Endothelial cell of umbilical vein (primary cell): Measurements from ENCODE around the gene FGD6. TPM values are rescaled to one million over a fixed set of nuclear protein-coding genes. Genes with fewer than 3 reads are reported as not detected.

Experiments
- BruUV-seq: library from RNA; stranded (reverse); fragments of 400-500 nt; replicated peaks from 2 replicates; lab custom pipeline; 2021; lab: Mats Ljungman, UMichigan
- CTCF ChIA-PET: fragments of 300-600, 350-600 bp; sonication (Branson Sonifier 250); formaldehyde crosslinking; loops from one replicate; lab custom pipeline; 2021; ENCODE audit warnings: antibody characterized with exemption, inconsistent platforms; lab: Charles Lee
- POLR2A ChIA-PET: fragments of 300-600, 350-600 bp; sonication (Branson Sonifier 250); formaldehyde crosslinking; loops from one replicate; lab custom pipeline; 2021; ENCODE audit warnings: antibody characterized with exemption, inconsistent platforms; lab: Charles Lee
- DNase-seq: peaks from one replicate; pipeline ENCODE4 v3.0.0-alpha.2; 2011; ENCODE audit warnings: low read depth, low spot score
- FAIRE-seq: peaks from 2 replicates; lab custom pipeline; 2011; peaks lifted over from hg19 to GRCh38; lab: Jason Lieb, UNC
- H2AFZ ChIP-seq: 2 replicates; pipeline ENCODE4 v1.6.0; 2012; ENCODE audit warnings: low read depth, low read length, control low read depth, inconsistent platforms
- H3K27ac ChIP-seq: 2 replicates; pipeline ENCODE4 v1.5.1; 2011; ENCODE audit warnings: low read depth, mild to moderate bottlenecking, control low read depth, low read length, moderate library complexity; ENCODE audit not compliant: insufficient read depth
- H3K27me3 ChIP-seq, 2 experiments: 2 replicates each; pipeline versions ENCODE4 v1.6.0 to v1.6.1; 2011; ENCODE audit warnings: low read length in 2 of 2, mixed read lengths in 1 of 2; ENCODE audit not compliant: control insufficient read depth in 2 of 2, insufficient read depth in 2 of 2
- H3K36me3 ChIP-seq, 2 experiments: 2 replicates in 1 of 2; 3 replicates in 1 of 2; pipeline ENCODE4 v1.5.1; 2011; ENCODE audit warnings: low read length in 2 of 2, mild to moderate bottlenecking in 1 of 2, moderate library complexity in 1 of 2; ENCODE audit not compliant: control insufficient read depth in 2 of 2, insufficient read depth in 2 of 2; ENCODE audit errors: extremely low read depth in 1 of 2
- H3K4me1 ChIP-seq: 3 replicates; pipeline ENCODE4 v1.5.1; 2011; ENCODE audit warnings: mild to moderate bottlenecking, low read length; ENCODE audit not compliant: control insufficient read depth, insufficient read depth; ENCODE audit errors: extremely low read depth
- H3K4me2 ChIP-seq: 2 replicates; pipeline ENCODE4 v1.6.1; 2011; ENCODE audit warnings: low read length, control low read depth, mixed read lengths; ENCODE audit not compliant: insufficient read depth
- H3K4me3 ChIP-seq, 3 experiments: fragments of 200-600 bp in 1 of 3; sonication (generic), shearing (Covaris generic) in 1 of 3; replicated peaks in 1 of 3; 2 replicates each; pipeline ENCODE4 v1.5.1; 2011 to 2016; ENCODE audit warnings: control low read depth in 3 of 3, low read length in 3 of 3, mild to moderate bottlenecking in 2 of 3, inconsistent platforms in 1 of 3, low read depth in 1 of 3, moderate library complexity in 1 of 3; ENCODE audit not compliant: insufficient read depth in 1 of 3
- H3K79me2 ChIP-seq: 2 replicates; pipeline ENCODE4 v1.6.0; 2012; ENCODE audit warnings: low read length, inconsistent platforms; ENCODE audit not compliant: control insufficient read depth, insufficient read depth
- H3K9ac ChIP-seq: replicated peaks from 2 replicates; pipeline ENCODE3; 2011; ENCODE audit warnings: low read length, control low read depth; ENCODE audit not compliant: insufficient read depth; ENCODE audit errors: extremely low read depth
- H3K9me1 ChIP-seq: replicated peaks from 3 replicates; pipeline ENCODE4 v1.6.0; 2011; ENCODE audit warnings: mild to moderate bottlenecking, low read length; ENCODE audit not compliant: control insufficient read depth, insufficient read depth; ENCODE audit errors: extremely low read depth
- H3K9me3 ChIP-seq: replicated peaks from 2 replicates; pipeline ENCODE4 v1.5.1; 2012; ENCODE audit warnings: low read length, inconsistent platforms; ENCODE audit not compliant: control insufficient read depth, insufficient read depth
- H4K20me1 ChIP-seq: replicated peaks from 2 replicates; pipeline ENCODE3; 2011; ENCODE audit warnings: mild to moderate bottlenecking, low read length; ENCODE audit not compliant: control insufficient read depth, insufficient read depth; ENCODE audit errors: extremely low read depth
- EZH2 ChIP-seq: IDR thresholded peaks from 2 replicates; pipeline ENCODE4 v1.6.1; 2012; ENCODE audit warnings: borderline replicate concordance, low read depth, mild to moderate bottlenecking, moderate library complexity, low read length, inconsistent platforms; ENCODE audit not compliant: severe bottlenecking
- FOS ChIP-seq: IDR thresholded peaks from 2 replicates; pipeline ENCODE4 v1.6.1; 2011; ENCODE audit warnings: mild to moderate bottlenecking, low read length, moderate library complexity, borderline replicate concordance; ENCODE audit not compliant: insufficient read depth
- GATA2 ChIP-seq: IDR thresholded peaks from 2 replicates; pipeline ENCODE4 v1.7.0; 2011; ENCODE audit warnings: low read depth, mild to moderate bottlenecking, moderate library complexity, mixed read lengths, low read length; ENCODE audit not compliant: insufficient read length, insufficient read depth
- JUN ChIP-seq: IDR thresholded peaks from 2 replicates; pipeline ENCODE4 v1.6.1; 2011; ENCODE audit warnings: borderline replicate concordance, low read depth; ENCODE audit not compliant: insufficient read length, insufficient read depth
- MYC ChIP-seq: IDR thresholded peaks from one replicate; pipeline ENCODE4 v1.6.1; 2011; ENCODE audit warnings: mild to moderate bottlenecking, low read depth, low read length
- POLR2A ChIP-seq: IDR thresholded peaks from 2 replicates; pipeline ENCODE4 v1.6.1; 2012; ENCODE audit warnings: low read depth, mild to moderate bottlenecking, control low read depth, low read length
- POLR2AphosphoS5 ChIP-seq: IDR thresholded peaks from 2 replicates; pipeline ENCODE4 v1.6.1; 2012; ENCODE audit warnings: low read depth, mild to moderate bottlenecking, control low read depth, low read length, moderate library complexity; ENCODE audit not compliant: insufficient read depth
- dilution Hi-C: fragments of 300-500 bp; cut with MboI; formaldehyde crosslinking; loops from one replicate; pipeline ENCODE4 v1.15.0; 2019; ENCODE audit warnings: low sequenced_read_pairs; ENCODE audit not compliant: extremely low pct_ligation_motif_present
- intact Hi-C: fragments of 100-400 bp; cut with micrococcal nuclease; formaldehyde crosslinking; loops from one replicate; pipeline ENCODE4 v1.10.0; 2022
- polyA plus RNA-seq, 4 experiments: library from polyadenylated mRNA; depleted of rRNA in 3 of 4; stranded (reverse) in 3 of 4; unstranded in 1 of 4; fragments of >200 nt; gene quantifications; 2 replicates each; pipeline versions ENCODE4 v1.2.1 to v1.2.3, GENCODE V29; 2011 to 2012; ENCODE audit warnings: missing spikeins in 1 of 4
- total RNA-seq: library from RNA; stranded (reverse); gene quantifications from 2 replicates; pipeline ENCODE4 v1.2.3, GENCODE V29; 2021
- TF ChIP-seq, protein P1 (sequence below), 2 donors: IDR thresholded peaks; 1 replicate in 1 of 2; 2 replicates in 1 of 2; pipeline ENCODE4 v1.5.1; 2011; ENCODE audit warnings: low read length in 2 of 2, mild to moderate bottlenecking in 2 of 2, moderate library complexity in 2 of 2, control low read depth in 1 of 2, inconsistent platforms in 1 of 2, low read depth in 1 of 2; ENCODE audit not compliant: insufficient read depth in 1 of 2; ENCODE audit errors: extremely low read depth in 1 of 2
- TF ChIP-seq, protein P2 (sequence below): IDR thresholded peaks from 2 replicates; pipeline ENCODE4 v1.6.1; 2011; ENCODE audit not compliant: insufficient read depth, insufficient read length

FGD6 gene
- total and polyA plus RNA-seq, 2 donors (not counting 3 experiments of a cell fraction or from before 2014, with no cell fraction given), result 5.9 to 14.0 TPM

DNA sequence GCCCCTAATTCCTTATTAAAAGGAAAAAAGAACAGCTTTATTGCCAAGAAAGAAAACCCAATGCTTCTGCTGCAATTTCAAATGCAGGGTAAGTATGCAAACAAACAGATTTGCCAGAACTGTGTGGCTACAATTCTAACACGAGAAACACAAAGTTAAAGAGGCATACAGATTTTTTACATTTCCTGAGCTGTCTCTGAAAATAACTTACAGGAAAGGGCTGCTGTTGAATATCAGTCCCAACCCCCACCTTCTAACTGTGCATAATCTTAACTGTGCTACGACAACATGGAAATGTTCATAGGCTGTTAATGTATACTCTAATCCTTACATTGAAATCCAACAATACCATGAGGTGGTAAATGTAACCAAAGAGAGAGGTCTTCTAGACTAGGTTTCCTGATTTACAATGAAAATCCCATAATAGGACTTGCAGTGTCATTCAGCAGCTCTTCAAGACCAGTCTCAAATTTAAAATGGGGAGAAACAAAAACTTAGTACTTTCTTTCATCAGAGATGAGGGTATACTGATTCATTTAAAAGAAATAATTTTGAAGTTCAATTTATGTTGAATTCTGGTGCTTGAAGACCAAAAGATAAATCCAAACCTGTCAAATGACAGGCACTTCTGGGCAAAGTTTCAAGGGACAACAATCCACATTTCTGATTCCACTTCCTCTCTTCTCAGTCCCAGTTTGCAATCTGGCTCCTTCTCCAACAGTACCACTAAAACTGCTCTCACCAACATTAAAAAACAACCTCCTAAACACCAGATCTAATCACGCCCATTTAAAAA is 14.4 kb downstream of the FGD6 start:
- peak overlapping the region; percentile 94 for H3K4me2 ChIP-seq
- peaks cover 56% of the 10 kb centered on the region for H3K4me1 ChIP-seq
- dilution Hi-C loops, result loop anchor here (25.0 kb wide), 1 partner anchor 91 kb away; no protein-coding TSS in a partner anchor
- H3K79me2 ChIP-seq, result peaks cover 26% of the 10 kb centered on the region
- peak overlapping the region; percentile 81 for H3K27ac ChIP-seq
- no peaks in the 10 kb centered on the region for H4K20me1 ChIP-seq
- FAIRE-seq (no peak), DNase-seq (peak; percentile 65)
- intact Hi-C loops, result loop anchor here (1.0 kb wide), 1 partner anchor 14 kb away; the partner anchor contains the start of genes FGD6 and VEZT
- TF ChIP-seq POLR2AphosphoS5 (no peak), POLR2A (no peak), FOS (no peak), MYC (no peak), EZH2 (no peak), JUN (no peak), GATA2 (no peak)
- TF ChIP-seq, protein P1, sequence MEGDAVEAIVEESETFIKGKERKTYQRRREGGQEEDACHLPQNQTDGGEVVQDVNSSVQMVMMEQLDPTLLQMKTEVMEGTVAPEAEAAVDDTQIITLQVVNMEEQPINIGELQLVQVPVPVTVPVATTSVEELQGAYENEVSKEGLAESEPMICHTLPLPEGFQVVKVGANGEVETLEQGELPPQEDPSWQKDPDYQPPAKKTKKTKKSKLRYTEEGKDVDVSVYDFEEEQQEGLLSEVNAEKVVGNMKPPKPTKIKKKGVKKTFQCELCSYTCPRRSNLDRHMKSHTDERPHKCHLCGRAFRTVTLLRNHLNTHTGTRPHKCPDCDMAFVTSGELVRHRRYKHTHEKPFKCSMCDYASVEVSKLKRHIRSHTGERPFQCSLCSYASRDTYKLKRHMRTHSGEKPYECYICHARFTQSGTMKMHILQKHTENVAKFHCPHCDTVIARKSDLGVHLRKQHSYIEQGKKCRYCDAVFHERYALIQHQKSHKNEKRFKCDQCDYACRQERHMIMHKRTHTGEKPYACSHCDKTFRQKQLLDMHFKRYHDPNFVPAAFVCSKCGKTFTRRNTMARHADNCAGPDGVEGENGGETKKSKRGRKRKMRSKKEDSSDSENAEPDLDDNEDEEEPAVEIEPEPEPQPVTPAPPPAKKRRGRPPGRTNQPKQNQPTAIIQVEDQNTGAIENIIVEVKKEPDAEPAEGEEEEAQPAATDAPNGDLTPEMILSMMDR (IDR thresholded peaks at IDR 0.05; ENCODE audit: extremely low read depth in 1 of 2, insufficient read depth in 1 of 2, low read depth in 1 of 2, low read length in 2 of 2), result no peak
- TF ChIP-seq, protein P2, sequence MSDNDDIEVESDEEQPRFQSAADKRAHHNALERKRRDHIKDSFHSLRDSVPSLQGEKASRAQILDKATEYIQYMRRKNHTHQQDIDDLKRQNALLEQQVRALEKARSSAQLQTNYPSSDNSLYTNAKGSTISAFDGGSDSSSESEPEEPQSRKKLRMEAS, result no peak
- no peak overlapping the region for H2AFZ ChIP-seq
- ChIA-PET CTCF (interaction anchor here (0.7 to 1.5 kb wide), 5 partner anchors 12 to 220 kb away, joined by 3 to 9 read pairs (median 3); no protein-coding TSS in a partner anchor), POLR2A (no interaction called here)
- no TSS peak for BruUV-seq
- H3K9ac ChIP-seq, result no peak overlapping the region
- peaks cover 0 to 2% of the 10 kb centered on the region in 2 experiments for H3K36me3 ChIP-seq
- H3K4me3 ChIP-seq, result peak overlapping the region in 1 of 3 experiments; percentile 19
- no peaks in the 10 kb centered on the region for H3K9me3 ChIP-seq
- H3K9me1 ChIP-seq, result no peaks in the 10 kb centered on the region
- H3K27me3 ChIP-seq, result no peaks in the 10 kb centered on the region
